ENCODE results near the gene NEK1.

- TF ChIP-seq POLR2A (IDR thresholded peaks at IDR 0.05; ENCODE audit: low read length) = no peak
- TF ChIP-seq GATA1 (IDR thresholded peaks at IDR 0.05; ENCODE audit: low read depth, low read length) = no peak
Measured at GRCh38 chr4:169611157-169611556, 1.2 kb downstream of the NEK1 start.

All from erythroblast (primary cell).